ENCODE results near the gene ZNF697.

GRCh38 chr1:119667173-119667572 lies 19.1 kb upstream of the ZNF697 start:
- TF ChIP-seq CTCF (IDR thresholded peaks at IDR 0.05) (no peak), POLR2A (IDR thresholded peaks at IDR 0.05) (no peak), EP300 (IDR thresholded peaks at IDR 0.05) (no peak)
